ENCODE data around the gene AFG1L. TPM values are rescaled to one million over a fixed set of nuclear protein-coding genes. Genes with fewer than 3 reads are reported as not detected.
A peak's percentile ranks its signal among the peaks of the same experiment; 100 is the strongest.
"Not testable (repeated sequence)": the region's sequence is repeated elsewhere in the genome, so short reads cannot be mapped to it uniquely, and the experiment has no call there.

The AFG1L gene
- total RNA-seq, 1 experiment from 2014 or later = 2.5 TPM

- DNase-seq (ENCODE audit: low spot score) = peak; percentile 44
Observed at GRCh38 chr6:108518714-108519576, 224.1 kb downstream of the AFG1L start.

GRCh38 chr6:108521616-108522107 is 226.8 kb downstream of the AFG1L start:
- DNase-seq (ENCODE audit: low spot score) = no peak

GRCh38 chr6:108523697-108524096 is 228.8 kb downstream of the AFG1L start:
- DNase-seq (ENCODE audit: low spot score) = no peak

- no peak for DNase-seq (ENCODE audit: low spot score)
Observed at GRCh38 chr6:108524528-108525248, 229.8 kb downstream of the AFG1L start.

- peak; percentile 47 for DNase-seq (ENCODE audit: low spot score)
Observed at GRCh38 chr6:108526739-108527174, 231.9 kb downstream of the AFG1L start.

- DNase-seq (ENCODE audit: low spot score) = no peak
Observed at GRCh38 chr6:108528878-108529277, 234.0 kb downstream of the AFG1L start.

GRCh38 chr6:108531332-108531731 is 236.5 kb downstream of the AFG1L start:
- DNase-seq (ENCODE audit: low spot score) = peak; percentile 25

- no peak for DNase-seq (ENCODE audit: low spot score)
Observed at GRCh38 chr6:108535114-108535742, 240.4 kb downstream of the AFG1L start.

- DNase-seq (ENCODE audit: low spot score) = not testable (repeated sequence)
Observed at GRCh38 chr6:108535920-108536535, 241.2 kb downstream of the AFG1L start.

- DNase-seq (ENCODE audit: low spot score) = peak; percentile 86
Observed at GRCh38 chr6:108541843-108542759, 247.2 kb downstream of the AFG1L start.

GRCh38 chr6:108543175-108543940 is 248.5 kb downstream of the AFG1L start:
- no peak for DNase-seq (ENCODE audit: low spot score)

GRCh38 chr6:108544606-108545005 is 249.8 kb downstream of the AFG1L start:
- DNase-seq (ENCODE audit: low spot score) = no peak

GRCh38 chr6:108546079-108547049 is 251.5 kb downstream of the AFG1L start:
- DNase-seq (ENCODE audit: low spot score) = no peak

GRCh38 chr6:108549241-108549640 is 254.4 kb downstream of the AFG1L start:
- DNase-seq (ENCODE audit: low spot score) = no peak

- DNase-seq (ENCODE audit: low spot score) = no peak
Observed at GRCh38 chr6:108549741-108550140, 254.9 kb downstream of the AFG1L start.

GRCh38 chr6:108550256-108550655 is 255.4 kb downstream of the AFG1L start:
- no peak for DNase-seq (ENCODE audit: low spot score)

- no peak for DNase-seq (ENCODE audit: low spot score)
Observed at GRCh38 chr6:108555399-108556052, 260.7 kb downstream of the AFG1L start.

- DNase-seq (ENCODE audit: low spot score) = no peak
Observed at GRCh38 chr6:108556250-108556649, 261.4 kb downstream of the AFG1L start.

Data from HT-29 (cell line).